CD4-positive, alpha-beta T cell treated with Interleukin-12 subunit alpha and Interleukin-12 subunit beta, for 1 hour (primary cell): ENCODE results near the gene FAM163A.
"Not testable (repeated sequence)": the region's sequence is repeated elsewhere in the genome, so short reads cannot be mapped to it uniquely, and the experiment has no call there.

ENCODE experiments used
- DNase-seq: peaks from one replicate; pipeline ENCODE4 v3.0.0-alpha.2; 2020

The FAM163A gene

GRCh38 chr1:179794669-179795068 lies 51.6 kb downstream of the FAM163A start:
- no peak for DNase-seq

DNA sequence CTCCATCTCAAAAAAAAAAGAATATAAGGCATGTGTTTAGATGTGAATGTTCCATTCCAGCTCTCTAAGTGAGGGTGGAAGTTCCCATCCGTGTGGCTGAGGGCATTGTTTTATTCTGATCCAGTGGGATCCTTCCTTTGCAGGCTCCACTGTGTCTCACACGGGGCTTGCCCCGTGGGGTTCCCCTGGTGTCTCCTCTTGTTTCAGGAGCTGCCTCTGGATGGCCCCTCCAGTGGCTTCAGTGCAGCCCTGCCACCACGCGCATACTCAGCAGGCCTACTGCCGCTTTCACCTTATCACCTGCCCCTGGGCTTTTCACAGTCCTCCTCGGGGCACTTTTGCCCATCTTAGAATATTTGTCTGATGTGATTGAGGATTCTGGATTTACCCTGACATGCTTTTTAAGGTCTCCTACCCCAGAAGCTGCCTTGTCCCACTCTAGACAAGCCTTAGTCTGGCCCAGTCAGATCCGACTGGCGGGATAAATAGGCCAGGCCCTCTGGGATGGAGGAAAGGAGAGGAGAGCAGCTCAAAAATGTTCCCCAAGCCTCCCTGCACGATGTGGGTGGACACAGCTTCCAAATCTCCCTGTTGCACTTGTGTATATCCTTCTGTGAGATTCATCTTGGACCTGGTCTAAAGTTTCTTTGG lies 55.2 kb downstream of the FAM163A start:
- no peak for DNase-seq

GRCh38 chr1:179798864-179799516 lies 55.9 kb downstream of the FAM163A start:
- no peak for DNase-seq

GRCh38 chr1:179800481-179800880 lies 57.4 kb downstream of the FAM163A start:
- DNase-seq = no peak

DNA sequence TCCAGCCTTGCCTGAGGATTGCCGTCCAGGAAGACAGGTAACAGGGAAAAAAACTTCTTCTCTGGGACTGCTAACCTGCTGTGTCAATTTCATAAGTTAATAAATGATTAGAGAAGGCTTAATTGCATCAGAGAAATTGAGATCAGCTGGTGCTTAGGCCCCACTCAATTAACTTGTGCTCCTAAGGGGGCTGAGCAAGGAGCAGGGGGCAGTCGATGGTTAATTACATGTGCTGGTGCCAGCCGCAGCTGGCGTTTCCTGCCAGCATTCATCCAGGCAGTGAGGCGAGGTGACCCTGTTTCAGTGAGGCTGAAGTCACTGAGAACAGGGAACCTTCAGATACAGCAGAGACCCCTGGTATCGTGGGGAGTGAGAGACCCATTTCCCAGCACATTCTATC lies 60.0 kb downstream of the FAM163A start:
- DNase-seq = no peak

GRCh38 chr1:179803918-179804317 lies 60.8 kb downstream of the FAM163A start:
- no peak for DNase-seq

GRCh38 chr1:179804417-179804816 lies 61.3 kb downstream of the FAM163A start:
- DNase-seq = not testable (repeated sequence)

DNA sequence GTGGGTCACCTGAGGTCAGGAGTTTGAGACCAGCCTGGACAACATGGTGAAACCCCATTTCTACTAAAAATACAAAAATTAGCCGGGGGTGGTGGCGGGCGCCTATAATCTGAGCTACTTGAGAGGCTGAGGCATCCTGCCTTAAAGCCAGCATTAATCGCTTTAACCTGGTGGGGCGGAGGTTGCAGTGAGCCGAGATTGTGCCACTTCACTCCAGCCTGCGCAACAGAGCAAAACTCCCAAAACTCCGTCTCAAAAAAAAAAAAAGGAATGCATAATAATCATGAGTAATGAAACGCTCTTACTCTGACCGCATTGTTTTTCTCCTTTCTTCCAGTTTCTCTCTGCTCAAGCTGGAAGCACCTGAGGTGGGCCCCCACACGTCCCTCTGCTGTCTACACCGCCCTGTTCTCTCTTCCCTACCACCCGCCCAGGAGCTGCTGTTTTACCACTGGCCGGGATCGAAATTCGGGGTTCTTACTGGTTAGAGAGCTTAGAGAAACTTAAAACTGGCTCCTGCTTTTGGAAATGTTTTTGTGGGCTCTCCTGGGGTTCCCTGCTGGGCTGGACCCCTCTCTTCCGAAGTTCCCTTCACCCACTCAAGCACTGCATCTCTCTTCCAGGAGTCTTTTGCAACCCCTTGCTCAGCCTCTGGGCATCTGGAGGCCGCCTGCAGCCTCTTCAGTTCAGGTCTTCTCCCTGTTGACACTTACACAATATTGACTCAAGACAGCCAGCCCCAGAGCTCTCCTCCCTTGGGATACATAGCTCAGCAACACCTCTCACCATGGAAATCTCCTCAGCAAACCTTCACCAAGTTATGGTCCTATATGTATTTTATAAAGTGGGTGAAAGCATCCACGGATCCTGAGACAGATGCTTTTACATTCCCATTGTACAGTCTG lies 62.5 kb downstream of the FAM163A start:
- no peak for DNase-seq

DNA sequence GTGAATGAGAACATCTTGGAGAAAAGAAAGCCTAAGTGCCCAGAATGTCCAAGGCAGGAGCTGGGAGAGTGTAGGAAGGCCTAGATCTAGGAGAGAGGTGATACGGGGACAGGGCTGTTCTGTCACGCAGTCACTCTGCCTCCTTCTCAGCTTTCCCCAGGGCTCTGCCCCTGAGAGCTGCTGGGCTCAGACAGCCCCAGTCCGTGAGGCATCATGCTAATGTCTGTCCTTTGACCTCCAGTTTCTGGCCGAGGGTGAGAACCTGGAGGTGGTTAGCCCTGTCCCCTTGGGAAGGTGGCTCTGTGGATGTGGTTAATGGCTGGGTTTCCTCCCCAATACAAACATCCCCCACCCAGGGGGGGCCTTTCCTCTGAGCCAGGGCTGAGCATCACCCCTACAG lies 63.2 kb downstream of the FAM163A start:
- DNase-seq = no peak

- DNase-seq = no peak
Measured at GRCh38 chr1:179807291-179807690, 64.2 kb downstream of the FAM163A start.

DNA sequence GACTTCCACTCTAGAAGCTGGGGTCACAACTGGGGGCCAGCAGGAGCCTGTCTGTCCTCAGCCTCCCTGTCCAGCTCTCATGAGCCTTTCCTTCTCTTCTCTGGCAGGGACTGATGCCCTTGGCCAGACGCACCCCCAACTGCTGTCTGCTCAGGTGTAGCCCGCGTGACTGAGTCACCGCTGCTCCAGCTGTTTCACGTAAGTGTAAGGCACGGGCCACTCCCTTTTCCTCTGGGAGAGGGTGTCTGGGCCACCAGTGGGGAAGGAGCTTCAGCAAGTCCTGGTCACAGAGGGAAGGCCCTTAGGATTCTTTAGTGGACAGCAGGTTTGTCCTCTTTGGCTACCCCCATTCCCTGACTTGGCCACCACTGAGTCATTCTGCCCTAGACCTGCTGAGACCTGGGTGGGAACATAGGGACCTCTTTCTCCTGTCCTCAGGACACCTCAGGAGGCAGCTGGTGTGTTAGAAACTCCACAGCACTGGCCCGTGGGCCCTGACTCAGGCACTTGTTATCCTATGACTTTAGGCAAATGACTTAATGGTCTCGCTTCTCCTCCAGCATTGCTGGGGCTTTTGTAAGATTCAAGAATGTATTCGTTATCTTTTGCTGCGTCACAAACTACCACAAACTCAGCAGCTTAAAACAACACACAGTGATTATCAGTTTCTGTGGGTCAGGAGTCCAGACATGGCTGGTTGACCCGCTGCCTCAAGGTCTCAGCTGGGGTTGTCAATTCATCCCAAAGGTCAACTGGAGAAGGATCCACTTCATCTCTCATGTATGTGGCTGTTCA lies 64.8 kb downstream of the FAM163A start:
- no peak for DNase-seq

GRCh38 chr1:179808503-179808902 lies 65.4 kb downstream of the FAM163A start:
- no peak for DNase-seq

DNA sequence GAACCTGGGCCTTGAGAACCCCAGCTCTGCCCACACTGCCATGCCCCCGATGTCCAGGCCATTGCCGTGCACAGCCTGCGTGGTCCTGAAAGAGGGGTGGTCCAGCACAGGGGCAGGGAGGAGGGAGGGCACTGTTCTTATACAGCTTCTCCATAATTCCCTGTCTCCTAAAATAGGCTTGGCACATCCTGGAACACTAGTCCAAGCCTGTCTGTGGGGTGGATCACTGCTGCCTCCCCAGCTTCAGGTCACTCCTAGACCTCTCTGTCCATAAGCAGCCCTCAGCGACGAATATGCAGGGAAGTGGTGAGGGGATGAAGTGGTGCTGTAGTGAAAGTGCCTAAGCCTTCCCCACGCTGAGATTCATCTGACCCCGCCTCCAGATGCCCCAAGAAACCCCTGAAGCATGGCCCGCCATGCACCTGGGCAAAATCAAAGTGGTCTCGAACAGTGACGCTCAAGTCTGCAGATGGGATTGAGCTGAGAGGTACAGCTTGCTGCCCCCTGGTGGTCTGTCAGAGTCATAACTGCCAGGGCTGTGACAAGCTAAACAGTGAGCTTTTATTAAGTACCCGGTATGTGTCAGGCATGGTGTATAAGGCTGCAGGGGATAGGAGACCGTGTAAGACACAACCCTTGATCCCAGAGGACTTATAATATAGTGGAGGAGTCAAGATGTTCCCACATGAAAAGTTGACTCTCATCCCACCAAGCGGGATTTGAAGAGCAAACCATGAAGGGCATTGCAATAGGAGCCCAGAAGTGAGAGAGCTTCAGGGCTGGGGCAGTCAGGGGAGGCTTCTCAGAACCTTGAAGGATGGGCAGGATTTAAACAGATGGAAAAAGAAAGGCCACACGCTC lies 66.6 kb downstream of the FAM163A start:
- DNase-seq = peak; percentile 77

DNA sequence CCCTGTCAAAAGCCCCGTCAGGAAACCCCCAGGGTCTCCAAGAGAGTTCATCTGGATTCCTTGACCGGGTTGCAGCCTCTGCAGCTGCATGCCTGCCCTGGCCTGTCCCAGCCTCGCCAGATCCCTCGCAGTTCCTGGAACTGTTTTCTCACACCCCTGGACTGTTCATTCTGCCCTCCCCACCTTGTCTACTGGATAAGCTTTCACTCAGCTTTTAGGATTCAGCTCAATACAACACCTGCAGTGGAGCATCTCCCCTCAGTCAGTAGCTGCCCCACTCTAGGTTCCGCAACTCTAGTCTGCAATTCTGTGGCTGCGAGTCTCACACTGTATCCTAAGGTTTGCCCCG lies 67.2 kb downstream of the FAM163A start:
- DNase-seq = no peak

GRCh38 chr1:179812501-179813292 lies 69.6 kb downstream of the FAM163A start:
- DNase-seq = no peak

- DNase-seq = no peak
Measured at GRCh38 chr1:179813626-179814545, 70.8 kb downstream of the FAM163A start.

DNA sequence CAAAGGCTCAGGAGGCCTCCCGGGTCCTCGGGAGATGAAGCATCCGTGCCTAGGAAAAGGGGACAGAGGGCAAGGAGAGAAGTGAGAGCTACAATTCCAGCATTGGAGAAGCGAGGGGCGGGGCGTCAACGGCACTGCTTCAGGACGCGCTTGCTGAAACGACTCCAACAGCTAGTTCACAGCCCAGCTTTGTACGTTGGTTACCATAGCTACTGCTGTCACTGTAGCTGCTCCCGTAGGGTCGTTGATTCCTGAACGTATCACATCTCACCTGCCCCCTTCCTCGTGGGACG lies 71.4 kb downstream of the FAM163A start:
- no peak for DNase-seq

- no peak for DNase-seq
Measured at GRCh38 chr1:179815641-179816040, 72.5 kb downstream of the FAM163A start.

- DNase-seq = no peak
Measured at GRCh38 chr1:179816196-179816960, 73.3 kb downstream of the FAM163A start.

DNA sequence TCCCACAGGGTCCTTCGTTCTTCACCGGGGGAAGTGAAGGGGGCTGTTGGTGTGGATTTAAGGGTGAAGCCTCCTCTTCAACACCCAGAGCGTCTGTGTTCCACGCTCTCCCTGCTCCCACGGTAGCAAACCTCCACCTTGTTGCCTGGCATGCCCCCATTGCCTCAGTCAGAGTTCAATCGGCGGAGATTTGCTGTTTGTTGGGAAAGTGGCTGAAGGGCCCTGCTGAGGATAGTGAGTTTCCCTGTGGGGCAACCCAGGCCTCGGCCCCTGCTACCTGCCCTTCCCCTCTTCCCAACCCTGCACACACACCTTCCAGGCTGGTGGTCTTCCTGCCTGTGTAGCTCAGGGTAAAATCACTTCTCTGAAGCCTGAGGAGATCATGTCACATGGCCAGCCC lies 74.0 kb downstream of the FAM163A start:
- no peak for DNase-seq
